NCI-H446 treated with DMSO at 0.1 percent for 48 hours (cell line): ENCODE data around the gene GNPTAB.

Source experiments
- DNase-seq: peaks from one replicate; lab custom pipeline; 2025; lab: John Stamatoyannopoulos, UW

The GNPTAB gene

DNA sequence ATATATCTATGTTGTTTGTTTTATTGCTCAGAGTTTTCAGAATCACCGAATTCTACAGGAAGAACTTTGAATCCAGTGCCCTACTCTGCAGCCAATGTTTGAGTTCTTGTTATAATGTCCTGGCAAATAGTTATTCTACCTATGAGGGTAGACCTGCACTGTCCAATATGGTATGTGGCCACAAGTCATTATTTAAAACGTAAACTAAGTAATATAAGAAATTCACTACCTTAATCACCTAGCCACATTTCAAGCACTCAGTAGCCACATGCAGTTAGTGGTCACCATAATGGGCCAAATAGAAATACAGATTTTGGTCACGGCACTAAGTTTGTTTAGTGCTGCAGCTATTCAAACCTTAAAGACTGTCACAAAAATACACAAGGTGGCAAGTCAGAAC lies 26.4 kb downstream of the GNPTAB start:
- DNase-seq, result no peak

DNA sequence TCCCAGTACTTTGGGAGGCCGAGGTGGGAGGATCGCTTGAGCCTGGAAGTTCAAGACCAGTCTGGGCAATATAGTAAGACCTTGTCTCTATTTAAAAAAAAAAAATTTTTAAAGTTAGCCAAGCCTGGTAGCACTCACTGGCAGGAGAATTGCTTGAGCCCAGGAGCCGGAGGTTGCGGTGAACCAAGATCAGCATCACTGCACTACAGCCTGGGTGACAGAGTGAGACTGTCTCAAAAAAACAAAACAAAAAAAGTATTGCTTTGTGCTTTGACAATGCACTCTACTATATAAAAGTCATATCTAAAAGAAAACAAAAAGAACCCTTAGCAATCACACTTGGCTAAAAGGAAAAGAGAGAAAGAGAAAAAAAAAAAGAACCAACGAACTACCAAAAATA lies 26.8 kb downstream of the GNPTAB start:
- no peak for DNase-seq

DNA sequence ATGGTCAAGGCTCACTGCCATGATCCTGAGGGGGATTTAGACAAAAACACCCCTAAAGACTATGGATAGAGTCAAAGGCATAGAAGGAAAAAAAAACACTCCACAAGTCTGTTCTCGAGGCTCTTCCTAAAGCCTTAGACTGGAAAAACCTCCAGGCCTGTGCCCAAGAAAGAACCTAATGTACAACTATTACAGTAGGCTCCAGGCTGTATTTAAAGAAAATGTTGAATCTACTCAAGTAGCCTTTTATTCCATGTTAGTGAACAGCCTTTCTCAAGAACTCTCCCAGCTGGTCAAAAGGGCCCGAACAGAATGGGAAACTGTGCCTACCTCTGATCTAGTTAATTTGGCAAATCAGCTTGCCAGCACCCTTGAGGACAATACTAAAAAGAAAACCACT lies 28.3 kb downstream of the GNPTAB start:
- DNase-seq, result no peak

DNA sequence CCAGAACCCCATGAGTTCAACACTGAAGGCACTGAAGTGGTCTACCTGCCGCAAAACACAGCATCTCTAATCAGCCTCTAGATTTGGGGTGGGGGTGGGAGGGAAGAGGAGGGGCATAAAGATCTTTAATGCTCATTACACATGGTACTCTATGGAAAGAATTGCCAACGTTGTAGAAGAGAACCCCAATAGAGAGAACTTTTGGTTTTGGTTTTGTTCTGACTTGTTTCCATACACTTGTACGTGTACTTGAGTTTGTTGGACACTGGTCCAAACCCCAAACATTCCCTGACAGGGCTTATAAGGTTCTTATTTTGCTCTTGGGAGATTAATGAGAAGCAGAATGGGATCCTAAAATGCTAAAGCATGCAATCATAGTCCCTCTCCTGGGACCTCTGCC lies 31.0 kb downstream of the GNPTAB start:
- DNase-seq, result no peak

DNA sequence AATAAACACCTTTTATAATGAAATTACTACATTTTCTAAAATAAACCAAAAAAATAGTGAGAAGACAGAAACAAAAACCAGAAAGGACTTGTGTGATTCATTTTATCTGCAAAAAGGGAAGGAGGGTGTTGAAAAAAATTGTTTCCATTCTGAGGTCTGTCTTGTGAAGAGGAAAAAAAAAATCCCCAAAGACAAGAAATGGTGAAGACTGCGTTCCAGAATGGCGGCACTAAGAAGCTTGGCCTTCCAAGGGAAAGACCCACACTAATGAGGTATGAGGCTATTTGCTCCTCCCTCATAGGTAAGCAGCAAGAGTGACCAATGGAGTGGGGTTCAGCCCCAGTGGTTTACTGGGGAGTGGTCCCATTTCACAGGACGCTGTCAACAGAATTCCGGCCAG lies 35.0 kb downstream of the GNPTAB start:
- no peak for DNase-seq

DNA sequence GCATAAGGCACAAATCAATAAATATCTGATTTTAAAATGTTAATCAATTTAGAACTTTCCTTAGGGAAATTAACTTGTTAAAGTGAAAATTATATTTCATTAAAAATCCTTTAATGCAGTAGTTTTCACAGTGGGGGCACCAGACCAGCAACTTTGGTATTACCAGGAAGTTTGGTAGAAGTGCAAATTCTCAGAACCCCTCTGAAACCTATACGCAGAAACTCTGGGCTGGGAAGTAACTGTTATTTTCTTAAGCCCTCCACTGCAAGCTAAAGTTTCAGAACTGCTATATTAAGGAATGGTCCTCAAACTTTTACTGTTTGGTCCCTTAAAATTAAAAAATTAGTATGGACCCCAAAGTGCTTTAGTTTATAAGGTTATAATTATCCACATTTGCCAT lies 35.7 kb downstream of the GNPTAB start:
- DNase-seq, result no peak

DNA sequence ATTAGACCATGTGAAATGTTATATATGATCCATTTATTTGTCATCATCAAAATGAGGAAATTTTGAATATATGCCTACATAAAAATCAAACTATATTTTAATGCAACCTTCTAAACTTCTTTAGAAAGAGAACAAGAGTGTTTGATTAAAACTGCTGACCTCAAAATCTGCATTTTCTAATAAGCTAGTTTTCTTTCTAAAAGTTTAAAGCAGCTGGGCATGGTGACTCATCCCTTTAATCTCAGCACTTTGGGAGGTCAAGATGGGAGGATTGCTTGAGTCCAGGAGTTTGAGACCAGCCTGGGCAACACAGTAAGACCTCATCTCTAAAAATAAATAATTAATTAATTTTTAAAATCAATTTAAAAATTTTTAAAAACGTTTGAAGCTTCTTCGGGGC lies 36.2 kb downstream of the GNPTAB start:
- DNase-seq, result no peak

DNA sequence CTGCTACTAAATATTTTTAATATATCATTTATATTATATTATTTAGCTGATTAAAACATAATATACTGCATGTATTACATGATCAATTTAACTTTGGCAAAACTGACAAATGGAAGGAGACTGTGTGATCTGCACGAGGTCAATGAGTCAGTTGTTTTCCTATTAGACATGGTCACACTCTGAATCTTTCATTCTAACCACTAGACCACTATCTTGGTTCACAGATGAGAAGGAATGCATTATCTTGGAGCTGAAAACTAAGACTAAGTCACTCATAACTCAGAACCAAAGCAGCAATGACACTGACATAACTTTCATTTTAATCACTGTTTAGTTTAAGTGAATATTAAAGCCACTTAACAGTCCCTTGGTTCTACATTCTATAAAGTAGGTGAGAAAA lies 37.4 kb downstream of the GNPTAB start:
- no peak for DNase-seq

DNA sequence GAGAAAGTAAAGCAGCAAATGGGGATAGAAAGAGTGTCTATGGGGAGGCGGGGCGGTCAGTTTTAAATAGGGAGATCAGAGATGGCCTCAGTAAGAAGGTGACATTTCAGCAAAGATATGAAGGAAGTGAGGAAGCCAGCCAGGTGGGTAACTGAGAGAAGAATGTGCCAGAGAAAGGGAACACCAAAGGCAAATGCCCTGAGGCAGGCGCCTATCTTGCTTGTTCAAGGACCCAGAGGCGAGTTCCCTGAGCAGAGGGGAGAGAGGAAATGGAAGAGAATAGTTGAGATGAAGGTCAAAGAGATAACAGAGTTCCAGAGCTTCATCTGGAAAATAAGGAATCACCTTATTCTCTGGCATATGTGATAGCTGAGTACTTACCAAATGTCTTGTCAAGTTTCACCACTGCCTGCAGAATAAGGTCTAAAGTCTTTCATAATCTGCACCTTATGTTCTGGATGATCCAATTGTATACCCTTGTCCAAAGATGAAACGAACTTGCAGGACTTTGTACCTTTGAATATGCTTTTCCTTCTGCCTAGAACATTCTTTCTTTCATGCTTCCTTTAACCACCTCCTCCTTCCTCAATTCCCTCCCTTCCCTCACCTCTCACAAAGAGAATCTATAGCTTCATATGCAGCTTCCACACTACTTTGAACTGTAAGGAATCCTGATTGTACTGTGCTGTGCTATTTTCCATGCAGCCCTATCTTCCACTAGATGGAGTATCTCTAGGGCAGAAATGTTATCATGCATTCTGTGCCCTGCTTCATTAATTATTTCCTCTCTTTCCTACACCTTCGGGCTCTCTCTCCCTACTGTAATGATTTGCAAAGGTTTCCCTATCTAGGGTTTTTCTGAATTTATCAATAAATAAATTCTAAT lies 38.5 kb downstream of the GNPTAB start:
- no peak for DNase-seq

DNA sequence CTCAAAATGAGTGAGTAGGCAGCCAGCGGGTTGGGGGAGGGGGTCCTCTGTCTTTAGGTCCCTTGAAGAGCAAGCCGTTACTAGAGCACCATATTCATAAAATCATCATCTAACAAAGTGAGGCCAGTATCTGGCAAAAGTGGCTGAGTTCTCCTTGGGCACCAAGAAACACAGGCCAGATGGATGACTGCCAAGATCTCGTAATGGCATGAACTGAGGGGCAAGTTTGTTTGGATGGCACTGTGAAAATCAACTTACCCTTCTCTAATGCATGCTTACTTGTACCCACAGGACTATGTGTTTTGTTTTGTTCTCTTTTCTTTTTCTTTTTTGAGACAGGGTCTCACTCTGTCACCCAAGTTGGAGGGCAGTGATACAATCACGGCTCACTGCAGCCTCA lies 41.6 kb downstream of the GNPTAB start:
- peak; percentile 2 for DNase-seq

DNA sequence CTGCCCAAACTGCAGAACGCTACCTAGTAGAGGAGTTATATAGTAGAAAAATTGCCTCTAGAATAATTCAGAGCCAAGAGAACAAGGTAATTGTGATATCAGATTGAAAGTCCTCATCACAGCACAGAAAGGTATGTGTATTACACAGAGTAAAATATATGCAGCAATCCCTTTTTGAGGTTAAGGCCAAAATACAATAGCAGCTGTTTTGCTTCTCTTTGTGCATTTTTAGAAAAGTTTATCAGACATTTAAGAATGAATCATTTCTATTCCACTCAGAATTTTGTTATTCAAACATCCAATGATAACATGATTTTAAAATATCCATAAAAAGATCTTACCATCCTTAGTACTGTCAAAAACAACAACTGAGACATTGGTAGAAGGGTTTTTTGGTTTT lies 45.1 kb downstream of the GNPTAB start:
- DNase-seq, result no peak

DNA sequence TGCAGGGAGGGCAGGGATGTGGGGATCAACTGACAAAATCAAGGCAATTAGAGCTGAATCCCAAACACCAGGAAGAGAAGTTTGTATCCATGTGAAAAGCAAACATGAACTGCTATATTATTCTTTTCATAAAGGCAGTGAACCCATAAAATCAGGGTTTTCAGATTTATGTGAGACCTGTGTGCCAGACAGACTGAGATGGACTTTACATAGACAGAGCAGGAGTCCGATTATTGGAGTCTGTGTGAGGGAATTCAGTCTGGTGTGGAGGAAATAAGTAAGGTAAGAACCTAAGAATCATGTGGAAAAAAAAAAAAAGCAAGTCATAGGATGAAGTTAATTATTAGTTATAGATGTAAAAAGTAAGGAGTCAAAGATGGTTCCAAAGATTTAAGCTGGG lies 46.4 kb downstream of the GNPTAB start:
- no peak for DNase-seq

DNA sequence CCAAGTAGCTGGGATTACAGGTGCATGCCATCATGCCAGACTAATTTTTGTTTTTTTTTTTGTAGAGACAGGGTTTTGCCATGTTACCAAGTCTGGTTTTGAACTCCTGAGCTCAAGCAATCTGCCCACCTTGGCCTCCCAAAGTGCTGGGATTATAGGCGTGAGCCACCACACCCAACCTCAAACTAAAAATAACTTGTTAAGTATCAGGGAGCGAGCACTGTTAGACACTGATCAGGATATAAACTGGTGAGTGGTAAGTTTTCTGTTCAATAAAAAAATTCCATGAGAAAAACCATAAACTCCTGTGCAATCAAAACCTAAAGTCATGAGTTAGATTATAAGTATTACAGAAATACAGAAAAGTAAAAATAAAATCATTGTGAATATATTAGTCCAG lies 46.9 kb downstream of the GNPTAB start:
- DNase-seq, result no peak

DNA sequence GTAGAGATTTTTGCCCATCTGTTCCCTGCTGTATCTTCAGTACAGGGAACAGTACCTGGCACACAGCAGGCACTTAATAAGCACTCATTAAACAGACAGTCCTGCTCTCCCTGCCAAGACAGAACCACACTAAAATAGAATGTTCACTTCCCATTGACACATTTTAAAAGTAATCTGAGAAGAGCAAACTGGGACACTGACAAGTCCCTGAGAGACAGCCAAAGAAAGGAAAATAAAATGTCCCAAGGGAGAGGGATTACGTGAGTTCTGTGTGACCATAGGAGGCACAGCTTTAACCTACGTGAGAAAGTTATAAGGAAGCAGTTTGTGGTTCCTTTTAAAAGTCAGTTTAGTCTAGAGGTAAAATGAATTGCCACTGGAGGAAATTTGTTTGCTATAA lies 47.6 kb downstream of the GNPTAB start:
- DNase-seq, result no peak

DNA sequence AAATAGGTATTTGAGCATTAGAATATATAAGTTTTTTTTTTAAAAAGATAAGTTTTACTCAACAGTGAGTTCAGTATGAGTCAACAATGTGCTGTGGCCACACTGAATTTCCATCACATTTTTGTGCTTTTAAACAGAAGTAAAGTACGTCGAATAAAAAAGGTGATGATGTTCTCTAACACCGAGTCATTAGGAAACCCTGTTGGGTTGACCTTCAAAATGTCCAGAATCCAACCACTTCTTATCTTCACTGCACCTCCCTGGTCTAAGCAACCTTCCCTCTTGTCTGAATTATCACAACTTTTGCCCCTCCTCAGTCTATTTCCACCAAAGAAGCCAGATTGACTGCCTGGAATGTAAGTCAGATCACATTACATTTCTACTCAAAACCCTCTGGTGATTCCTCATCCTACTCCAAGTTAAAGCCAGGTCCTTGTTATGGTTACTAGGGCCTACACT lies 48.5 kb downstream of the GNPTAB start:
- DNase-seq, result no peak

DNA sequence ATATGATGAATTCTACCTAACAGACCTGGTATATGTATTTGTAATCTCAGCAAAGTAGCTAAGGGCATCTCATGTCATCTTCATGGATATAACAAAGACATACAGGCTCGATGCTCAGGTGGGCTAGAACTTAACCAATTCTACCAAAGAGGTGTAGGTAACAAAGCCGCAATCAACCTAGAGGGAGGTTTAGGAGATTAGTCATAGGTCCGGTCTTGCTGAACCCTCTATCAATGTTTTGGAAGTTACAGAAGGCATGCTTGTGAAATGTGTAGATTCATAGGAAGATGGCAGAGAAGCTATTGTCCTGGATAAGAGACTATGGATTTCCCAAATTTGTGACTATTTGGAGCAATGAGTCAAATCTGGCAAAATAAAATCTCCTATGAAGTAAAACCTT lies 48.9 kb downstream of the GNPTAB start:
- DNase-seq, result no peak

DNA sequence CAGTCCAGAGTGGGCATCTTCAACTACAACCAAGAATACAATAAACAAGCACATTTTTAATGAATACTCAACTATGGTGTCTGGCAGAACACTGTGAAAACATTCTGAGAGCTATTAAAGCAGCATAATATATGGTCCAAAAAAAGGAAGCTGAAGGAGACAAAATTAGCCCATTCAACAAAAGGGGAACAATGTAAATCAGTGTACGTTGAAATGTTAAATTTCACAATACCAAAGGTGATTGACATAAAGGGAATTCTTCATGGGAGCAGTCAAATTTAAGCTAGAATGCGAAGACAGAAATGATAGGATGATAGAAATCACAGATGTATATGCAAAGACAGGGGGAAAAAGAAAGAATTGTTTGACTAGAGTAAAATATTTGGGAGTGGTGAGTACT lies 50.2 kb downstream of the GNPTAB start:
- no peak for DNase-seq

DNA sequence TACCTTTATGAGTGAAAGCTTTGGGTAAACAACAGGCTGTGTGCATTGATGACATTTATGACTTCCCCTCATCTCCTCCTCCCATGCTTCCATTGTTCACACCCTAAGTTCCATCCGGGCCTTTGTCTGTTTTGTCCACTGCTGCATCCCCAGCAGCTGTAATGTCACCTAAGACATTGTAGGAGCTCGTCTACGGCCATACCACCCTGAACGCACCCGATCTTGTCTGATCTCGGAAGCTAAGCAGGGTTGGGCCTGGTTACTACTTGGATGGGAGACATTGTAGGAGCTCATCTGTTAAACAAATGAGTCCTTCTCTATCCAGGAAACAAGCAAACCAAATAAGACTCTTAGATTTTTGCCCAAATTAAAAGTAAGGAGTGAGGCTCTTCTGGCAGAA lies 51.1 kb downstream of the GNPTAB start:
- DNase-seq, result no peak

DNA sequence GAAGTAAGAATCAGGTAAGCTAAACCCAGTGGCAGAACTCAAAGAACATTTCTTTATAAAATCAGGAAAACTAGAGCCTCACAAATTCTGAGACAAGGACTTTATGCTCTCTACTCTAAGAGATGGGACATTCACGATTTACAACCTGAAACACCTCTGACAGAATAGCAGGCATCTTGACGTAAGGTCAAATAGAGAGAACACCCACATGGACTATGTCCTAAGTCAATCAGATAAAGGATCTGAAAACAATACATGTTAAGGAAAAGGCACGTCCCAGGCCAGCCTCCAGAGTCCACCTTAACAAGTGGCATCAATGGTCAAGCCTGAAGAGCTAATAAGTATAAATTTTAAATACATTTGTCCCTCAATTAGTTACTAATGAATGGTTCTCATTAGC lies 51.6 kb downstream of the GNPTAB start:
- no peak for DNase-seq

DNA sequence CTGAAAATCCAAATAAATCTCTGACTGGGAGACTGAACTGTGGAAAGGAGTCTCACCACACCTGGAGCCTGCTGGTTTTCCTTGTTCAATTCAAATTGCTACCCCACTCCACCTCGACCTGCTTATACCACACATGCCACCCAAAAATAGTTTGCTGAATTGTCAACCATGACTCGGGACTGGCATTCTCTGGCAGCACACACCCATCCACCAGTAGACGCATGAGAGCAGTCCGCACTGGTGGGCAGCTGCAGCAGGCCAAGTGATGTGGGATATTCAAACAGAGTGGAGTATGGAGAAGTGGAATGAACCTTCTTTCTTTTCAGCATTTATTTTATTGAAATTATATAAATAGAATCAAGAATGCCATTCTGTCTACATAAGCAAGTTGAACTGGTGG lies 52.8 kb downstream of the GNPTAB start:
- no peak for DNase-seq

DNA sequence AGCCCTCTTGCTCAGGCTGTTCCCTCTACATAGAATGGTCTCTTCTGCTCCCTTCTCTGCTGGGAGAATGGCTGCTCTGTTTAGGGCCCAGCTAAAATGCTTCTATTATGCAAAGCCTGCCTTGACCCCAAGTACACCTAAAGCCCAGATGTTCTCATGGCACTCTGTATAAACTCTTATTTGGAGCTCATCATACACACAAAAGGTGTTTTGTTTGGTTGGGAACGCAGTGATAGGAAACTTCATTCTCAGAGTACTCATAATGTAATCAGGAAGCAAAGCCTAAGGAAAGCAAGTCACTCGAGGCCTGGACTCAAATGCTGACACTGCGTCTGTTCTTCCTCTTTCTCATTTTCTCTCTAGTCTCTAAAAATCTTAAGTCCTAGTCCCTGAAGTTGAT lies 53.3 kb downstream of the GNPTAB start:
- DNase-seq, result no peak

DNA sequence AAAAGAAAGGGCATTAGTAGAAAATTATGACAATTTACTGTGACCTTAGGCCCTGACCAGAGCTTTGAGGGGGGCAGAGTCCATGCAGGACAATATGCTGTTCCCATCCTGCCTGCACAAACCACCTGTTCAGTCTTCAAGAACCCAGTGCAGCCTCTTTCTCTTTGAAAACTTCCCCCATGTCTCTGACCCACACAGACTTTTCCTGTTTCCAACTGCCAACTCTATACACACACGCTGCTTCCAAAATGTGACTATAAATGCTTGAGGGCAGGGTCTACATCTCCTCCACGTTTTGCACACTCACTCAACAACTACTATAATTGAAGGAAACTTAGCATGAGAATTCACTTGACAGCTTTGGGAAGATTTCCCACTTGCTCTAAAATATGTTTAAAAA lies 54.9 kb downstream of the GNPTAB start:
- DNase-seq, result no peak

DNA sequence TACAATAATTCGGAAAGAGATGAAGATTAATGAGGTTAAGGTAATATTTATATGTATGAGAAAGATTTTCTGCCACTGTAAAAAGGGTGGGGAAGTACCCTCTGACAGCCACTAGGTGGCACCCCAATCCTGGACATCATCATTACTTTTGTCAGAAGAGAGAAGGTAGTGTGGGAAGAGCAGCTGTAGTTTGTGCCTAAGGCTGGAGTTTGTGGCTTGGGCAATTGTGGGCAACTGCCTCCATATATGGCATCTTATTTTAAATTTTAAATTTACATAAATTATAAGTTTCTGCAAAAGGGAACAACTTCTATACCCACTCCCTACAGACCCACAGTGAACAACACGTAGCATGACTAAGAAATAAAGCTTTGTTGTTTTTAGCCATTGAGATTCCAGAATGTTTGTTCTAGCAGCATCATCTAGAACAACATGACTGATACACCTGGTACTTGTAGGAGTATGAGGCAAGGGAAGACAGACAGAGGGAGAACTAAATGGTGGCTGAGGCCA lies 57.1 kb downstream of the GNPTAB start:
- DNase-seq, result peak; percentile 47
